ENCODE results near the gene LGALS3. TPM values are rescaled to one million over a fixed set of nuclear protein-coding genes. Genes with fewer than 3 reads are reported as not detected.
"Not testable (repeated sequence)": the region's sequence is repeated elsewhere in the genome, so short reads cannot be mapped to it uniquely, and the experiment has no call there.

Gene LGALS3
- total RNA-seq, result 114 TPM

GRCh38 chr14:55129086-55129427 lies at the start of gene LGALS3:
Gene LGALS3 (plus strand): TSS chr14:55129252. CDS start chr14:55137374, 8,122 bp downstream.
- peak; percentile 68 for DNase-seq

DNA sequence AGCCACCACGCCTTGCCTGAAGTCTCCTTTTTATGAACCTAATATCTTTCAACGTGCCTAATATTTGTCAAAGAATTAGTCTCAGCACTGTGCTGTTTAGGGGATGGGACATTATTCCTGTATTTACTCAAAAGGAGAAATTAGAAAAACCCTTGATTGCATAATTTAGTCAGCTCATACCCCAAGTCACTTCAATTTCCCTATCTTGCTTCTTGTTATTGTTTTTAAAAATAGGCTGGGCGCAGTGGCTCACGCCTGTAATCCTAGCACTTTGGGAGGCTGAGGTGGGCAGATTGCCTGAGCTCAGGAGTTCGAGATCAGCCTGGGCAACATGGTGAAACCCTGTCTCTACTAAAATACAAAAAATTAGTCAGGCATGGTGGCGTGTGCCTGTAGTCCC lies 49.1 kb upstream of the LGALS3 start:
- DNase-seq, result not testable (repeated sequence)

DNA sequence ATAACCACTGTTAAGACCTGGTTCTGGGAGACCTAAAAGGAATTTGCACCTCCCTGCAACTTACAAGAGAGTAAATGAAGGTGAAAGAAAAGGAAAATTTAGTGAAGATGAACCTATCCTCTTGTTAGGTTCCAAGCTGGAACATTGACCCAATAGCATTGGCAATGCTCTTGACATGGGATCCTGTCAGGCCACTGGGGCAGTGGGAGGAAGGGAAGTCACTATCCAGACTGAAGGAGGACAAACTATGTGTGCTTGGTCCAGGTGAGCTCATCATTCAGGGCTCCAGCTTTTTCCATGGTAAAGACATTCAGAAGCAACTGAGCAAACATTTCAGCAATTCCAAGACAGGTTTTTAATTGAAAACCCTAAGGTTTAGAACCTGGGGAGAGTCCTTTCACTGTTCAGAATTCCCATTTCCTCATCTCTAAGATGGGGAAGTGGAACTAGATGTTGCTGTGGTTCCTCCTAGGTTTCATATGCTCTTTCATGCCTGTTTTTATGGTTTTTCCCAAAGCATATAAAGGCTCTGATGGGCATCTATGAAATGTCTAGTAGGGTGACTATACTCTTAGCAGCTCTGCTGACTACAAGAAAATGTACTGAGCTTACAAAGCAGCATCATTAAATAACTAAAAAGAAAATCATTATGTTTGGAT lies 44.5 kb upstream of the LGALS3 start:
- DNase-seq, result no peak

- DNase-seq, result no peak
These were observed 43.9 kb upstream of the LGALS3 start for GRCh38 chr14:55085060-55085660.

GRCh38 chr14:55086938-55087337 lies 42.1 kb upstream of the LGALS3 start:
- no peak for DNase-seq

DNA sequence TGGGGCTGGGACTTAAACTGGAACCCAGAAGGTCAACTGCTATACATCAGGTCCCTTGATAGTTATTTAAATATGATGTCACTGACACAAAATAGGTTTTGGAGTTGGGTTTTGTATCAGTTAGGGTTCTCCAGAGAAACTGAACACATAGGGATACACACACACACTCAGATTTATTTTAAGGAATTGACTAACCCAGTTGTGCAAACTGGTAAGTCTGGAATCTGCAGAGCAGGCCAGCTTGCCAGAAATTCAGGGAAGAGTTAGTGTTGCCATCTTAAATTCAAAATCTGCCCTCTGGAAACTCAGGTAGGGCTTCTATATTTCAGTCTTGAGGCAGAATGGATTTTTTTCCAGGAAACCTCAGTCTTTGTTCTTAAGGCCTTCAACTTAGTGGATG lies 40.7 kb upstream of the LGALS3 start:
- no peak for DNase-seq

GRCh38 chr14:55092341-55092740 lies 36.7 kb upstream of the LGALS3 start:
- peak; percentile 73 for DNase-seq

DNA sequence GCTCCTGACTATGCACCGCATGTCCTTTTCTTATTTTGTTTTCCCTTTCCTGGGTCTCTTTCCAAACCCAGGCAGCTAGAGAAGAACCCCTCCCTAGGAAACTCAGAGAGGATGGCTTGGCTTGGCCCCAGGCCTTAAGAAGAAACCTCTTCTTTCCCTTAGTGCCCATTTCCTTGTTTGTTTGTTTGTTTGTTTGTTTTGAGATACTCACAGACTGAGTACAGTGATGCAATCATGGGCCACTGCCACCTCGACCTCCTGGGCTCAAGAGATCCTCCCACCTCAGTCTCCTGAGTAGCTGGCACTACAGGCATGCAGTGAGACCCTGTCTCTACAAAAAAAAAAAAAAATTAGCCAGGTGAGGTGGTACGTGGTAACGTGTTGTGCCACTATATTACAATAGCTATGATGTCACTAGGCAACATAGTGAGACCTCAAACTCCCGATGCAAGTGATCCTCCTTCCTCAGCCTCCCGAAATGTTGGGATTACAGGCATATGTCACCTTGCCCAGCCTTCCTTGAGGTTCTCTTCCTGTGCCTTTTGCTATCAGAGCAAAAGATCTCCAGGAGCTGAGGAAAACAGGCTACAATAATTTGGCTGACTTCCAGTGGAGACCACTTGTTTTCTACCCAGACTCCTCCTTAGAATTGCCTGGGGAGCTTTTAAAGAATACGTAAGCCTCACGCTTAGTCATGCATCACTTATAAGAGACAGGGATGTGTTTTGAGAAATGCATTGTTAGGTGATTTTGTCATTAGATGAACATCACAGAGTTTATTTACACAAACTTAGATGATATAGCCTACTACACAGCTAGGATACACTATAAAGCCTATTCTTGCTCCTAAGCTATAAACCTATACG lies 34.5 kb upstream of the LGALS3 start:
- DNase-seq, result peak; percentile 49

GRCh38 chr14:55097881-55098560 lies 31.0 kb upstream of the LGALS3 start:
- no peak for DNase-seq

DNA sequence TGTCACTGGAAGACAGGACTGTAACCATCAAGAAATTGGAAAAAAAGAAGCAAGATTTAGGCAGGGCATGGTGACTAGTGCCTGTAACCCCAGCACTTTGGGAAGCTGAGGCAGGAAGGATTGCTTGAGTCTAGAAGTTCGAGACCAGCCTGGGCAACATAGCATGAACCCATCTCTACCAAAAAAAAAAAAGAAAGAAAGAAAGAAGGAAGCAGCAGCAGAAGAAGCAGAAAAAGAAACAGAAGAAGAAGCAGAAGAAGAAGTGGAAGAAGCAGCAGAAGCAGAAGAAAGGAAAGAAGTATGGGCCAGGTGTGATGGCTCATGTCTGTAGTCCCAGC lies 30.5 kb upstream of the LGALS3 start:
- no peak for DNase-seq

GRCh38 chr14:55099756-55100155 lies 29.3 kb upstream of the LGALS3 start:
- DNase-seq, result peak; percentile 83

- no peak for DNase-seq
These were observed 27.4 kb upstream of the LGALS3 start for GRCh38 chr14:55101698-55102097.

- DNase-seq, result peak; percentile 86
These were observed 26.9 kb upstream of the LGALS3 start for GRCh38 chr14:55102141-55102621.

DNA sequence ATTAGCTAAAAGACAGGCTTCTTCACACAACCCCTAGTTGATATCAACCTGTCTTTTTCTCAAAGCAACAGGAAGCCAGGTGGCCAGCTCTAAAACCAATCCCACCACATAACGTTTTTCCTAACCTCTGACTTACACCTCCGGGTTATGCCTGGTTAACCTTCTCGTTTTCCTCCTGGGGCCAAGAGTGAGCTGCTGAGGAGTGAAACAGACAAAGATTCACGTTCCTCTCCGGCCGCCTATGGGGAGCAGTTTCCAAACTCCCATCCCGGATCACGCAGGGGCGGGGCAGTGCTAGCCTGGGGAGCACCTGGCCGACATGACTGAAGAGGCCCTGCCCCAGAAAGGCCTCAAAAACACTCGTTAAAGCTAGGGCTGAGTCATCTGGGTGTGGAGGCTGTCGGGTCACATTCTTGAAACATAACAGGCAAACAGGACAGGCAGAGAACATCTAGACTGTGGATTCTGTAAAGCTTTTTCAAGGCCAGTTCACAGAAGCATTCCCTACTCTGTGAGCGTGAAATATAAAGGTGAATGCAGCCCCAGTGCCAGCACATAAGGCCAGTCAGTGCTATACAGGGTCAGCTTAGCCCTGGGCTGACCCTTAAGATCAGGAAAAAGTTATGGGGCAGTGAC lies 25.9 kb upstream of the LGALS3 start:
- peak; percentile 90 for DNase-seq

DNA sequence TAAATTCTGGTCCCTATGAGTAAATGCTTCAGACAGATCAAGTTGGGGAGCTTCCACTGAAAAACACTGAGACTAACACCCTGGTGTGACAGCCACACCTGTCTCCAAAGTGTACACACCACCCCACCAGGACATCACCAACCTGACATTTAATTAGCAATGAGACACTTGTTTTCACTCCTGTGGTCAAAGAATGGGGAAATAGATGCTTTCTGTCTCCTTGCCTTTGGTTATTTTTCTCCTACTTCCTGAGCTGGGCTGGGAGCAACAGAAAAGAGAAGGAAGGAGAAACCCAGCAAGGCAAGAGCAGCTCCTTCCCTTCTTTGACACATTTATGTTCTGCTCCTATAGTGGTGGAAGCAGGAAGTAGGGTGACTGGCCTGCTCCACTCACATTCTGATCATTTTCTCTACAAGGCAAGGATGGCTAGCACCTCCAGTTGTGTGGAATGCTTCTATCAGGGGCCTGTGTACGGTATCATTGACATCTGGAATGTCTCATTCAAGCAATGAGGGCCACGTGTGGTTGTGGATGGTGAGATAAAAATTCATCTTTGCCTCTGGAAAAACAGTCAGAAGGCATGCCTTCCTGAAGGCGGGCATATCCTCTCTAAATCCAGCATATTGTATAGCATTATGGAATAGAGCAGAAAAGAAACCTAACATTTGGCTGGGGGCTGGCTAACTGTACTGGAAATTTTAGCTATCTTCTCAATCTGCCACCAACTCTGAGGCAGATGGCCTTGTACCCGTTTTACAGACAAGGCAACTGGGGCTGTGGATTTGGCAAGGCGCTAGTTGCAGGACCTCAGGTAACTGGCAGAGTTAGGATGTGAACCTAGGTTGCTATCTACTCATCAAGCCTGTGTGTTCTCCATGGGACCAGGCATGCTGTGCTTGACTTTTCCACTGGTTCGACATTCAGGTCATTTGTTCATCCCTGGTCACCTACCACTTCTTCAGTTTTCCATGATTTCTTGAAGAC lies 24.8 kb upstream of the LGALS3 start:
- no peak for DNase-seq

GRCh38 chr14:55105991-55106390 lies 23.1 kb upstream of the LGALS3 start:
- no peak for DNase-seq

DNA sequence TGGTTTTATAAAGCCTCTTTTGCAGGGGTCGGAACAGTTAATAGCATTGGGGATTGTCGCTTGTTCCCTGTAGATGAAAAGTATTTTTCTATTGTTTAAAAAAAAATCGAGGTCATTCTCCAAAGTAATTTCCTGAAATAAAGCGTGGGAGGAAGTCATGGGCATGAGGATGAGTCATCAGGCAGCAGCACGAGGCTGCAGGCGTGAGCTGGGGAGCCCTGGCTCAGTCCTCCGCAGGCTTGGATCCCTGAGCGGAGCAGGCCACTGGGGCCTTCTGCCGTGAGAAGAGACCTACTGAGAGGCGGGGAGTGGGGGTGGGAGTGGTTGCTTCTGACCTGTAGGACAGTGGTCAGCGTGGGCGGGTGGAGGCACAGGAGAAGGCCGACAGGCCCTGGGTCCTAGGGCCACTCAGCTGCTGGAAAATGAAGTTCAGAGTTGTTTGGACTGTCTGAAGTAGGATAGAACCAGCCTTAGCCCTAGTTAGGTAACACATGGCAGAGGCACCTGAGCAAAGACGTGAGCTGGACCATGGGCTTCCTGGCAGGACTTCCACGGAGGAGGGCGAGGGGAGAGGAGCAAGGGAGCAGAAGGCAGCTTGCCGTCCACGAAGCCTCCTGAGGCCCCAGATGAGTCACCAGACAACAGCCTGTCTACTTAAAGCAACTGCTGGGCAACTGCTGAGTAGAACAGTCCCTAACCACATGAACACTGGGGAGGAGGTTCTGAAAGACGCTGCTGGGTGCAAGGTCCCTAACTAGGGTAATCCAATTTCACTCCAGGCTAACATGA lies 21.1 kb upstream of the LGALS3 start:
- peak; percentile 57 for DNase-seq

- no peak for DNase-seq
These were observed 19.2 kb upstream of the LGALS3 start for GRCh38 chr14:55109836-55110235.

GRCh38 chr14:55111122-55111708 lies 17.8 kb upstream of the LGALS3 start:
- no peak for DNase-seq

DNA sequence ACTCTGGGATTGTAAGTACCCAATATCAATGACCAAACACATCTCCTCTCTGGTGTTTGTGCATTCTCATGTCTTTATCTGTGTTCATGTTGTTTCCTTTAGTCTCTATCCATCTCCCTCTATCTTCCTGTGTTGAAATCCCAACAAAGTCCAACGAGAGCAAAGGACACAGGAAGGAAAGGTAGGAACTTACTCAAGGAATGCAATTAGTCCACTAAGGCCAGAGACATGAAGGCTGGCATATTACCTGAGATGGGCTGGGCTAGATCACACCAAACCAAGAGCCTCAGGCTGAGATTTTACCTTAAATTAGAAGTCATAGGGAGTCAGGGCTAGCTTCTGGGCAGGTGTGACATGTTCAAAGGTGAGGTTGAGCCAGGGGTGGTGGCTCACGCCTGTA lies 14.3 kb upstream of the LGALS3 start:
- DNase-seq, result no peak
